GM19455 (cell line): Measurements from ENCODE around the gene SLC7A5.

ENCODE experiments used
- ATAC-seq: cut with Tn5 transposase; IDR thresholded peaks from one replicate; pipeline ENCODE4 v1.9.1; 2021; ENCODE audit not compliant: unreplicated experiment

Gene SLC7A5

DNA sequence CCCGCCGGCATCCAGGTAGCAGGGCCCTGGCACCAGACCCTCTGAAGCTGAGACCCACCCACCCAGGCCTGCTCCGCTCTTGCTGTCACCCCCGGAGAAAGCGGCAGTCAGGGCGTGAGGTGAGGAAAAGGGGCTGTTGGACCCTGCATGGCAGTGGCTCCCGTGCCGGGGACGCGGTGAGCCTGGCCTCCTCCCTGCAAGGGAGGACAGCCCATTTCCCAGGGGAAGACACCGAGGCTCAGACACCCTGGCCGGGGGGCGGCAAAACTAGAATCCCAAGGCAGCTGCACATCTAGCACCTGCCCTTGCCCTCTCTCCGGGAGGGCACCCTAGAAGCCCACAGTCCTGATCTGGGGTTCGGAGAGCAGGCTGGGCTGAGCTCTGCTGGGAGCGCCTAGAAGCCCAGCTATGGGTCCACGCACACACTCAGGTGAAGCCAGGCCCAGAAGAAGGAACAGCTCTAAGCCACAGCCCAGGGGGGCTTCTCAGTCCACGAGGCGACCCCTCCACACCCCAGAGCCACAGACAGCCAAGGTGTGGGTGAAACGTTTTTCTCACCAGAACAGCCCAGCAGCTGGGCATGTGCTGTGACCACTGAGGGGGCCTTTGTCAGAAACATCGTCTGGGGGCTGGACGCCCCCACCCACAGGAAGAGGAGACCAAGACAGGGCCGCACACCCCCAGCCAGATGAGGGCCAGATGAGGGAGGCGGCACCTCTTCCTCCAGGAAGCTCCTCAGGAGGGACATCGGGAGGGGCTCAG, 22.4 kb downstream of the SLC7A5 start:
- no peak for ATAC-seq

- no peak for ATAC-seq
Measured at GRCh38 chr16:87845807-87846619, 23.3 kb downstream of the SLC7A5 start.

- ATAC-seq = no peak
Measured at GRCh38 chr16:87845213-87845612, 24.1 kb downstream of the SLC7A5 start.

DNA sequence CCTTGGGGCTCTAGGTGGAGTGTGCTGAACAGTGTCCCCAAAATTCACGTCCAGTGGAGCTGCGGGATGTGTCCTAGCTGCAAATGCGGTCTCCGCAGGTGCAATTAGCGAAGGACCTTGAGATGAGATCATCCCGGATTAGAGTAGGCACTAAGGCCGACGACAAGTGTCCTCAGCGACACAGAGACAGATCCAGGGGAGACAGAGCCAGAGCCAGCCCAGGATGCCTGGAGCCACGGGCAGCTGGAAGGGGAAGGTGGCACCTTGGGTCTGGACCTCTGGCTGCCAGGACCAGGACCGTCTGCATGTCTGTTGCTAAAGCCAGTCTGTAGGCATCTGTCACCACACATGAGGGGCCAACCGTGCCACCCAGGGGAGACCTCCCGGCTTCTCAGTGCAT, 24.5 kb downstream of the SLC7A5 start:
- no peak for ATAC-seq

DNA sequence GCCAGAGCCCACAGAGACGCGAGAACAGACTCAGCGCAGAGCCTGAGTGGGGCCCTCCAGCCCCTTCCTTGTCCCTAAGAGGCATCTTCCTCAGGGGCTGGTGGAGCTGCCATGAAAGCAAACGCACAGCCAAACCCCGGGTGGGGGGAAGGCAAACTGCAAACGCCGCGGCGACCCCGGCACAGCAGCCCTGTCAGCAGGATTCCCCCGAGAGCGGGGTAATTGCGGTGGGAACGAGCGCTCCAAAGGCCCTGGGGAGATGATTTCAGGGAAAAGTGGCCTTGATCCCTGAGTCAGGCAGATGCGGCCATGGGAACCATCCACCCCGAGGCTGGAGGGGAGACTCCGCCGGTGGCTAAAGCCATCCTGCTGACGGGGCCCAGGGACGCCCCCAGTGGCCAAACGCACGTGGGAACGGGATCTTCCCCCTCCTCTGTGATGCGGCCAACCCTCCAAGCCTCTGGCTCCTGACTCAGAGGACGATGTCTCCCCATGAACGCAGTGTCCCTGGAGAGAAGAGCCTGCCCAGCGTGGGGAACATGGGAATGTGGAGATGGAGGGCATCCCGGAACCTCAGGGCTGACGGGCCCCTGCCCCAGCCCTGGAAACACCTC, 25.1 kb downstream of the SLC7A5 start:
- no peak for ATAC-seq

DNA sequence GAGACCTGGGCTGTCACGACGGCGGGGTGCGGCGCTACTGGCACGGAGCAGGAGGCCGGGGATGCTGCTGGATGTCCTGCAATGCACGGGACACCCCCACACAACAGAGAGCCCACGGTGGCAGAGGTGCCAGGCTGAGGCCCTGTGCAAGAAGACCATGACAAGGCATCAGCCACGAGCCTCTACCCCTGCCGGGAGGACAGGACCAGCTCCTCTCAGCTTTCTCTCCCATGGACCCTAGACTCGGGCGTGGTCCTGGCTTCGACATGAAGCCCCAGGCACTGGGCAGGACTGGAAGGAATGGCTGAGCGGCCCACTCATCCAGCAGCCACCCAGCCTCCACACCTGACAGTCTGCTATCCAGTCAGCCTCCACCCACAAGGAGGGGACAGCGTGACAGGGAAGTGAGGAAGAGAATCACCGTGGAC, 25.6 kb downstream of the SLC7A5 start:
- no peak for ATAC-seq

DNA sequence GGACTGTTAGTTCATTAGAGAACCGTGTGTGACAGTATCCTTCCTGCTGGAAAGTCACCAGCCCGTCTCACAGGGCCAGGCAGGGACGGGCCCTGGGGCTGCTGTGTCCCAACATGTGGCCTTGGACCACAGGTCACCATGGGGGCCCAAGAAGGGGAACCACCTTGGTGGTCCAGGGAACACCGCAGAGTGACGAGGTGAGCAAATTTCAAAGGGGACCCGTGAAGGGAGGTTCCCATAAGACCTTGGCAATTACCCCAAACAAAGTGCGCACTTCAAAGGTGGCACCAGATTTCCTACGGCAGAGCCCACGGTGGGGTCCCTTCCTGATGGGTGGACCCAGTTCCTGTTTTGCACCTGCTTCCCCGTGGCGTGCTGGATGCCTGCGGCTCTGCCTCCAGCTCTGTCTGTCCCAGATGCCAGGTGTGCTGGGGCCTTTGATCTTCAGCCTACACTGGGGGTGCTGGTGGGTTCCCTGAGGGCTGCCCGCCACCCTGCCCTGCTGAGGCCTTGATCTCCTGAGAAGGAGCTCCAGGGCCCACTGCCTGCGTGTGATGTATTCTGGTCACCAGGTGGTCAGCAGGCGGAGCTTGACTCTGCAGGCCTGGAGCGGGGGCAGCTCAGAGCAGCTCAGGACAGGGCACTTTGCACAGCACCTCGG, 27.0 kb downstream of the SLC7A5 start:
- no peak for ATAC-seq

GRCh38 chr16:87841340-87842208, 27.7 kb downstream of the SLC7A5 start:
- no peak for ATAC-seq

DNA sequence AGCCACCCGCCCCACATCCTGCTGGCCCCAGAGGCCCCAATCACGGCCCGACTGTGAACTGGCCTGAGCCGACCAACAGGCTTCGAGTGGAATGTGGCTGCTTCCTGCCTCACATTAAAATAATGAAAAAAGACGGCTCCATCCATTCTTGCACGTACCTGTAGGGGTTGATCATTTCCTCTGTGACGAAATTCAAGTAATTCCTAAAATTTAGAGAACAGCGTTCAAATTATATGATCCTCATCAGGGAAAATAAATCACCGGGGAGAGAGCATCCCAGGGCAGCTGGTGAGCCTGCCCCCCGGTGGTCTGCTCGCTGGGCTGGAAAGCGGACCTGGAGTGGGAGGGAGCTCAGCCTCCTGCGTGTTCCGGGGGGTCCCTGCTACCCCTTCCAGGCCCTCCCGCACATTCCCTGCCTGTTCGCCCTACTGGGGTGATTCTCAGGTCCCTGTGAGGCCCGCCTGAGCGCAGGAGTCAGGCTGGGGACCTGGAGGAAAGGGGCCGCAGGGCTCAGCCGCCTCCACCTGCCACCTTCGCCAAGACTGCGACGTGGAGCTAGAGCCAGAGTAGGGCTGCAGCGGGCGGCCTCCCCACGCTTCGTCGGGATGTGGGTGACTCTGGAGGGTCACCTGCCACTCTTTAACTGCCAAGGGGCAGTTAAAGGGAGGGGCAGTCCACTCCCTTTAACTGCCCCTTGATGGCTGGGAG, 28.9 kb downstream of the SLC7A5 start:
- ATAC-seq = no peak

DNA sequence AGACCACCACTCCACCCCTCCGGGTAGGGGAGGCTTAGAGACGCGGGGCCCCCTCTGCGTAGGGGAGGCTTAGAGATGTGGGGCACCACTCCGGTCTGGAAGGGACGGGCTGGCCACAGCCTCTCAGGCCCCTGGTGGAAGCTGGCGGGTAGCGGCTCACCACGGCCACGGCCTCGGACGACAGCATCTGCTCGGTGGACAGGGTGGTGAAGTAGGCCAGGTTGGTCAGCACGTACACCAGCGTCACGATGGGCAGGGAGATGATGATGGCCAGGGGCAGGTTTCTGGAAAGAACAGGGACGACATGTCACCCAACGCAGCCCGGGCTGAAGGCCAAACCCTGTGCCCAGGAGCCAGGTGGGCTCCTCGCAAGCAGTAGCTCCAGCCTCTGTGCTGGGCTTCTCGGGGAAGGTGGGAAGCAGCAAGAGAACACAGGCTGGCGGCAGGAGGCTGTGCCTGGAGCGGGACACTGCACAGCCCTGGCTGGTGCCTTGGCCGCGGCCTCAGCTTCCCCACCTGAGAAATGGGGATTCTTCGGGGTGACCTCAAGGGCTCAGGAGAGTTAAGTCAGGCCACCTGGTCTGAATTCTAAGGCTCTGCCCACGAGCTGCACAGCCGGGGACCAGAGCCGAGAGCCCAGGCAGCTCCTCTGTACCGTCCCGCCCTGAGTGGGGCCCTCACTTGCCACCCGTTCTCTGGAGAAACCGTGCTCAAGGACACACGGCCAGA, 29.6 kb downstream of the SLC7A5 start:
- ATAC-seq = no peak

GRCh38 chr16:87838643-87839541, 30.4 kb downstream of the SLC7A5 start:
- ATAC-seq = no peak

GRCh38 chr16:87837627-87838289, 31.5 kb downstream of the SLC7A5 start:
- ATAC-seq = no peak

GRCh38 chr16:87836844-87837581, 32.3 kb downstream of the SLC7A5 start:
- ATAC-seq = no peak

DNA sequence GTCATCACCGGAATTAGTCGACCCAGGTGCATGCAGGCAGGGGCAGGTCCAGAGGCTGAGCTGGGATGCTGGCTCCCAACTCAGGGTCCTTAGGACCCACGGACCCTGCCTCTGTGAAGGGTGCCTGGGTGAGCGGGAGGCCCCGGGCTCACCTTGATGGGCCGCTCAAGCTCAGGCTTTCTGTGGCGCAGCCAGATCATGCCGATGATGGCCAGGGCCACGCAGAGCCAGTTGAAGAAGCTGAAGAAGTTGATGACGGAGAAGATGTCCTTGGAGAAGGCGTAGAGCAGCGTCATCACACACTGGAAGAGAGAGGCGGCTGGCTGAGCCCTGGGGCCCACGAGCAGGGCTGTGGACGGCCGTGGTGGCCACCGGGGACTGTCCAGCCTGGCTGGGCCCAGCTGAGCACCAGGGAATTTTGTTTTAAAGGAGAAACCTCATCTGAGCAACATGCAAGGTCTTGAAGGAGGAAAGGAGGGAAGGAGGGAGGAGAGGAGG, 32.9 kb downstream of the SLC7A5 start:
- no peak for ATAC-seq

- ATAC-seq = no peak
Measured at GRCh38 chr16:87835882-87836331, 33.4 kb downstream of the SLC7A5 start.

DNA sequence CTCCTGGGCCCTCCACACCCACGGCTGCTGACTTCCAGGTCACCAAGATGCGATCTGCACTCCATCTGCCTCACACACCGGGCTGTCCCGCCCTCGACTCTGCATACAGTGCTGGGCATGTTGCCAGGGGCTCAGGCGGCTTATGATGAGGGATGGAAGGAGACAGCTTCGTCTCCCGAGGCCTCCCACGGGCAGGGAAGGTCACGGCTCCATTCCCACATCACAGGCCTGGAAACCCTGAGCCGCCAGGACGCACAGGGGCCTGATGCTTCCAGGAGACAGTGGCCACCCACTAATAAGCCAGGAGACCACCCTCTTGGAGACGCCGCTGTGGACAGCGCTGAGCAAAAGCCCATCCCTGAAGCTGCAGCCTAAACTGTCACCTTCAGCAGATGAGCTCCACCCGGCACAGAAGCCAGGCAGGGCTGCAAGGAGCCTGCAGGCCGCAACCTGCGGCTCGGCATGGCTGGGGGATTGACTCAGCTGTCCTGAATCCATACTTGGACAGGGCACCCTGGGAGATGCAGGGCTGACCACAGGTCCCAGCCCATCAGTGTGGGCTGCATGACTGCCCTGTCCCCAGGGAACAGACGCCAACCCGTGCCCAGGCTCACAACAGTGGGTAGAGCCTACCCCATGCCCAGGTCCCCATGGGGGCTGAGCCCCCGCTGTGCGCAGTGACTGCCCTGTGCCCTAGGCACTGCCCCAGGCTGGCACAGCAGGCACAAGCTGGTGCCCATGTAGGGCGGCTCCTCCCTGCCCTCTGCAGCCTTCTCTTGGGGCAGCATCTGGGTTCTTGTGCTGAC, 34.4 kb downstream of the SLC7A5 start:
- ATAC-seq = no peak
